ENCODE data around the gene EEF1AKMT4. TPM values are rescaled to one million over a fixed set of nuclear protein-coding genes. Genes with fewer than 3 reads are reported as not detected.

Gene EEF1AKMT4
- total RNA-seq, 1 experiment from 2014 or later, result 16.5 TPM

- in situ Hi-C loops (cut with HindIII; ENCODE audit: low pct_unique_long_range_greater_than_20kb, low sequenced_read_pairs), result no loop called here
Measured at GRCh38 chr3:184282941-184283340, 33.5 kb downstream of the EEF1AKMT4 start.

GRCh38 chr3:184283681-184284080, 34.2 kb downstream of the EEF1AKMT4 start:
- in situ Hi-C loops (cut with HindIII; ENCODE audit: low pct_unique_long_range_greater_than_20kb, low sequenced_read_pairs), result no loop called here
- DNase-seq (ENCODE audit: low read depth, low spot score), result no peak

More at GRCh38 chr3:184282941-184283340, 33.5 kb downstream of the EEF1AKMT4 start:
- no peak for DNase-seq (ENCODE audit: low read depth, low spot score)

DNA sequence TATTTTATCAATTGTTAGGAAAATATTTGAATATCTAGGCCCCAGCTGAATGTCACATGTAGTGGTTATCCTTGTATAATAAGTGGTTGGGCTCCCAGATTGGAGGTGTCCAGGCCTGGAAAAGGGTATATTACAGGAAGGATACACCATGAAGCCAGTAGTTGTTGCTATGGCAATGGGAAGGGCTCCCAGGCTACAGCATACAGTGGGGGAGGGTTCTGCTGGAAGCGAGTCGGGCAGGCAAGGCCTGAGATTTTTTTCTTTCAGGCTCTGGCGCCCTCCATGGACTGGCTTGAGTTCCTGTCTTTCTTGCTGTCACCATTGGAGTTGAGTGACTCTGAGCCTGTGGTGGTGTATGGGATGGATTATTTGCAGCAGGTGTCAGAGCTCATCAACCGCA, 35.2 kb downstream of the EEF1AKMT4 start:
- in situ Hi-C loops (cut with HindIII; ENCODE audit: low pct_unique_long_range_greater_than_20kb, low sequenced_read_pairs), result no loop called here
- peak; percentile 92 for DNase-seq (ENCODE audit: low read depth, low spot score)

- in situ Hi-C loops (cut with HindIII; ENCODE audit: low pct_unique_long_range_greater_than_20kb, low sequenced_read_pairs), result no loop called here
- peak; percentile 75 for DNase-seq (ENCODE audit: low read depth, low spot score)
Measured at GRCh38 chr3:184289426-184289938, 40.0 kb downstream of the EEF1AKMT4 start.

- no peak for DNase-seq (ENCODE audit: low read depth, low spot score)
- in situ Hi-C loops (cut with HindIII; ENCODE audit: low pct_unique_long_range_greater_than_20kb, low sequenced_read_pairs), result no loop called here
Measured at GRCh38 chr3:184290331-184290730, 40.9 kb downstream of the EEF1AKMT4 start.

DNA sequence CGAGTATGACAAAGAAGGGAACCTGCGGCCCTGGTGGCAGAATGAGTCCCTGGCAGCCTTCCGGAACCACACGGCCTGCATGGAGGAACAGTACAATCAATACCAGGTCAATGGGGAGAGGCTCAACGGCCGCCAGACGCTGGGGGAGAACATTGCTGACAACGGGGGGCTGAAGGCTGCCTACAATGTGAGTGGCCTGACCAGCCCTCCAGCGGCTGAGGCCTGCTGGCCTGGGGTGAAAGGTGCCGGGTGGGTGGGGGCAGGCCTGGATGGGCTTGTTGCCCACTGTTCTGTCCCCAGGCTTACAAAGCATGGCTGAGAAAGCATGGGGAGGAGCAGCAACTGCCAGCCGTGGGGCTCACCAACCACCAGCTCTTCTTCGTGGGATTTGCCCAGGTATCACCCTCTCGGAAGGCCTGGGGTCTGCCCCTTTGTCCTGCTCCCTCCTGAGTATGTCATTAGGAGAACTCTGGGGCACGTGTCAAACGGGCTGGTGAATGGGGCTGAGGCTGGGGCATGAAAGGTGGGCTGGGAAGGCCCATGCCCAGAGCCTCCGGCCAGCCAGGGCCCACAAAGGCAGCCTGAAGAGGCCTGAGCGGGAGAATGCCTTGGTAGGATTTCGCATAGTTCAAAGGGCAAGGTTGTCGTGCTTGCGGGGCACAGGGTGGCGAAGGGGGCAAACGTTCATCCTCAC, 41.7 kb downstream of the EEF1AKMT4 start:
- DNase-seq (ENCODE audit: low read depth, low spot score), result no peak
- in situ Hi-C loops (cut with HindIII; ENCODE audit: low pct_unique_long_range_greater_than_20kb, low sequenced_read_pairs), result no loop called here

- in situ Hi-C loops (cut with HindIII; ENCODE audit: low pct_unique_long_range_greater_than_20kb, low sequenced_read_pairs), result no loop called here
- no peak for DNase-seq (ENCODE audit: low read depth, low spot score)
Measured at GRCh38 chr3:184291738-184292445, 42.4 kb downstream of the EEF1AKMT4 start.

- in situ Hi-C loops (cut with HindIII; ENCODE audit: low pct_unique_long_range_greater_than_20kb, low sequenced_read_pairs), result no loop called here
- DNase-seq (ENCODE audit: low read depth, low spot score), result no peak
Measured at GRCh38 chr3:184295771-184296170, 46.3 kb downstream of the EEF1AKMT4 start.

DNA sequence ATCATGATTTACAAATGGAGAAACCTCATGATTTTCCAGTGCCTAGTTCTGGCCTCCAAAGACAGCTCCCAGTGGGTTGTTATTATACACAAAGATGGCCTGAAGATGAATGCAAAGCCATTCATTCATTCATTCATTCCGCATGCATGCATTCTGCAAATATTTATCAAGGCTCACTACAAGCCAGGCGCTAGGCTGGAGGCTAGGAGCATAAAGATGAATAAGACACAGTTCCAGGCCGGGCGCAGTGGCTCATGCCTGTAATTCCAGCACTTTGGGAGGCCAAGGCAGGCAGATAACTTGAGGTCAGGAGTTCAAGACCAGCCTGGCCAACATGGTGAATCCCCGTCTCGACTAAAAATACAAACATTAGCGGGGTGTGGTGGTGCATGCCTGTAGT, 47.1 kb downstream of the EEF1AKMT4 start:
- in situ Hi-C loops (cut with HindIII; ENCODE audit: low pct_unique_long_range_greater_than_20kb, low sequenced_read_pairs), result no loop called here
- no peak for DNase-seq (ENCODE audit: low read depth, low spot score)

- peak; percentile 96 for DNase-seq (ENCODE audit: low read depth, low spot score)
- in situ Hi-C loops (cut with HindIII; ENCODE audit: low pct_unique_long_range_greater_than_20kb, low sequenced_read_pairs), result no loop called here
Measured at GRCh38 chr3:184298759-184299487, 49.5 kb downstream of the EEF1AKMT4 start, which contains the start of gene PSMD2. PSMD2 (plus strand) TSS chr3:184299241; CDS start chr3:184299267, 26 bp downstream.

DNA sequence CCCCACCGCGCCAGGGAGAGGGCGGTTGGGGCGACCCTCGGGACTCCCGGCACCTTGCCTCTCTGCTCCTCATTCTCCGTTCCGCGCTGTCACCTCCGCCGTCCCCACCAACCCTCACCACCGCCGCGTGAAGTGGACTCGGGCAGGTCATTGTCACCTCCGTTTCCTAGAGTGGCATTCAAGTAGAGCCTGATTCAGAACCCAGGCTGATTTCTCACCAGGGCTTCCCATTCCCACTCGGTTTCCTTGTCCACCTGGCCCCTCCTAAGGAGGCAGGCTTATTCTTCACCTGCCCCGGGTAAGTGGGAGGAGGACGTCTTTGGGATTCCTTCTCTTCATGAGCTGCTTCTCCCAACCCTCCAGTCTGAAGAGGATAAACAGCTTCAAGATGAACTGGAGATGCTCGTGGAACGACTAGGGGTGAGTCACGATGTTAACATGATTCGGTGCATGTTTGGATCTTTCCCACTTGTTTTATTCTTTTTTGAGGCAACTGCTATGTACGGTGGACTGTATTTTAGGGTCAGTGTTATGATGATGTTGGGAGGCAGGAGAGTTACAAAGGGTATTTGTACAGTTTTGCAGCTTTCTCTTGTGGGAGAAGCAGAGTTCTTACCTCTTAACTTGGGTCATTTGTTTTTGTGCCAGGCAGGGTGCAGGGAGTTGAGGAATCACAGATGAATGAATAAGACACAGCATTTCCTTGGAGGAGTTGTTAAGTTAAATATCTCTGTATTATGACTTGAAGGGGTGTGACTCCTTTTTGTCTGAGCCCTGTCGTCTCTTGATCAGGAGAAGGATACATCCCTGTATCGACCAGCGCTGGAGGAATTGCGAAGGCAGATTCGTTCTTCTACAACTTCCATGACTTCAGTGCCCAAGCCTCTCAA, 50.3 kb downstream of the EEF1AKMT4 start:
- in situ Hi-C loops (cut with HindIII; ENCODE audit: low pct_unique_long_range_greater_than_20kb, low sequenced_read_pairs), result no loop called here

DNA sequence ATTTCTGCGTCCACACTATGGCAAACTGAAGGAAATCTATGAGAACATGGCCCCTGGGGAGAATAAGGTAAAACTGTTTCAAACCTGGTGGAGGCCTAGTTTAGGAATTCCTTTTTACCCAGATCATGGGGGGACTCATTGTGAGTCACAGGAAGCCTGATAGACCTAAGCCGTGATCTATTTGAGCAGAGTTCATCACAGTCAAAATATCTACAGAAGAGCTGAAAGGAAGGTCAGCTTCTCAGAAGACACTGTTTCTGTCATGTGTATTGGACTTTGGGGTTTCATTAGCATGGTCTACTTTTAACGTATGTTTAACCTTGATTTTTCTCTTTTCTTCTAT, 50.9 kb downstream of the EEF1AKMT4 start:
- DNase-seq (ENCODE audit: low read depth, low spot score), result no peak
- in situ Hi-C loops (cut with HindIII; ENCODE audit: low pct_unique_long_range_greater_than_20kb, low sequenced_read_pairs), result no loop called here

More for the DNA sequence above, 50.3 kb downstream of the EEF1AKMT4 start:
- DNase-seq (ENCODE audit: low read depth, low spot score), result no peak

GRCh38 chr3:184305577-184305976, 56.1 kb downstream of the EEF1AKMT4 start:
- peak; percentile 40 for DNase-seq (ENCODE audit: low read depth, low spot score)
- in situ Hi-C loops (cut with HindIII; ENCODE audit: low pct_unique_long_range_greater_than_20kb, low sequenced_read_pairs), result no loop called here

DNA sequence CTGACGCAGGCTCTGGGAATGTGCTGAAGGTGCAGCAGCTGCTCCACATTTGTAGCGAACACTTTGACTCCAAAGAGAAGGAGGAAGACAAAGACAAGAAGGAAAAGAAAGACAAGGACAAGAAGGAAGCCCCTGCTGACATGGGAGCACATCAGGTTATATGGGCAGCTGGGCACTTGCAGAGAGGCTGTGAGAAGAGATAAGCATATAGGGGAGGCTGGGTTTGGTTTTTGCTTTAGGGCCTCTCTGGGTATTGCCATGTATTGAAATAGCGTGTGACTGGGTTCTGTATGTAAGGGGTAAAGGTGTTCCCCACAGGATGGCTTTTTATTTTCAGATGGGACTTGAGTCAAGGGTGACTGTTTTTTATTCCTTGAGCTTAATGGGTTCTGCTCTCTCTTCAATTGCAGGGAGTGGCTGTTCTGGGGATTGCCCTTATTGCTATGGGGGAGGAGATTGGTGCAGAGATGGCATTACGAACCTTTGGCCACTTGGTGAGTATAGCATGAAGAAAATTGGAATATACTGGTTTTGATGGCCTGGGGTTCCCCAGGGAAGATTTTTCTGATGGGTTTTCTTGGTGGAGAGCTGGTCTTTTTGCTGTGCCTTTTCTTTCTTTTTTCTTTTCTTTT, 57.0 kb downstream of the EEF1AKMT4 start:
- in situ Hi-C loops (cut with HindIII; ENCODE audit: low pct_unique_long_range_greater_than_20kb, low sequenced_read_pairs), result no loop called here
- no peak for DNase-seq (ENCODE audit: low read depth, low spot score)

DNA sequence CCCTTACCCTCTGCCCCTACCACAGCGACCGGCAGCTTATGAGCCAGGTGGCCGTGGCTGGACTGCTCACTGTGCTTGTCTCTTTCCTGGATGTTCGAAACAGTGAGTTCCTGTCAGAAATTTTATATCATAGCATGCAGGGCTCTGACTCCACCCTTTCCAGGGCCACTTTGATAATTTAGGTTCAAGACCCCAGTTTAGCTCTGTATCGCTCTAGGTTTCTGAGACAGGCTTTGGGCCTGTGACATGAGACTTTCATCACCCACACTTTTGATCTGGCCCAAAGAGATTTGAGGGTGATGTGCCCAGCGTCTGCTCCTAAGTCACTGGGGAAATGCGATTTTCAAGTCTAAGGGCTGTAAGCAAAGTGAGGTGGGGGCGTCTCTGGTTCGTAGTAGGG, 58.4 kb downstream of the EEF1AKMT4 start:
- in situ Hi-C loops (cut with HindIII; ENCODE audit: low pct_unique_long_range_greater_than_20kb, low sequenced_read_pairs), result no loop called here
- DNase-seq (ENCODE audit: low read depth, low spot score), result no peak

All from SK-MEL-5 (cell line).